SK-N-MC (cell line): ENCODE results near the gene CYTH2.

Source experiments
- EZH2 ChIP-seq: fragments of 200-600 bp; sonication (generic); IDR thresholded peaks from one replicate; pipeline ENCODE4 v1.6.1; 2017; ENCODE audit warnings: antibody characterized with exemption
- FOXP2 ChIP-seq: optimal IDR thresholded peaks from 2 replicates; pipeline ENCODE3; 2011; ENCODE audit warnings: mild to moderate bottlenecking, moderate library complexity; ENCODE audit not compliant: insufficient read depth; ENCODE audit errors: extremely low read length, control extremely low read depth
- POLR2AphosphoS5 ChIP-seq: IDR thresholded peaks from 2 replicates; pipeline ENCODE4 v1.6.1; 2012; ENCODE audit warnings: mild to moderate bottlenecking, low read depth, low read length, borderline replicate concordance

DNA sequence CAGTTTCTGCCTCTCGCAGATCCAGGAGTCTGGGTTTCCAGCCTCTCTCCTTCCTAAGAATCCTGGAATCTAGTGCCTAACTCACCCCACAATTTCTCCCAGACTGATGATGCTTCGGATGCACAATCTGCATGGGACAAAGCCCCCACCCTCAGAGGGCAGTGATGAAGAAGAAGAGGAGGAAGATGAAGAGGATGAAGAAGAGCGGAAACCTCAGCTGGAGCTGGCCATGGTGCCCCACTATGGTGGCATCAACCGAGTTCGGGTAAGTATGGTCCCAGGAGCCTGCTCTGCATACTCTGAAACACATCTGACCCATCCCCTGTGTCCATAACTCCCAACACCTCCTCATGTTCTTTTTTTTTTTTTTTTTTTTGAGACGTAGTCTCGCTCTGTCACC, 22.6 kb upstream of the CYTH2 start:
- TF ChIP-seq POLR2AphosphoS5: no peak
- no peak for TF ChIP-seq EZH2
- no peak for TF ChIP-seq FOXP2
